Karpas-422 (cell line): Measurements from ENCODE around the gene EAF1. TPM values are rescaled to one million over a fixed set of nuclear protein-coding genes. Genes with fewer than 3 reads are reported as not detected.
"Not testable (repeated sequence)": the region's sequence is repeated elsewhere in the genome, so short reads cannot be mapped to it uniquely, and the experiment has no call there.

ENCODE experiments used
- DNase-seq: peaks from one replicate; pipeline ENCODE4 v3.0.0-alpha.2; 2015
- H2AFZ ChIP-seq: fragments of 200-600 bp; sonication (generic); 2 replicates; pipeline ENCODE4 v1.6.1; 2014; ENCODE audit warnings: antibody characterized with exemption, low read length, mixed read lengths
- H3K27ac ChIP-seq: fragments of 200-600 bp; sonication (generic); 2 replicates; pipeline ENCODE4 v1.5.1; 2014; ENCODE audit warnings: mild to moderate bottlenecking, low read length, moderate library complexity
- H3K27me3 ChIP-seq: fragments of 200-600 bp; sonication (generic); 2 replicates; pipeline ENCODE4 v1.6.1; 2014; ENCODE audit warnings: low read length, mixed read lengths
- H3K36me3 ChIP-seq: fragments of 200-600 bp; sonication (generic); 2 replicates; pipeline ENCODE4 v1.6.1; 2014; ENCODE audit warnings: low read length, mixed read lengths; ENCODE audit not compliant: insufficient read depth
- H3K4me1 ChIP-seq: fragments of 200-600 bp; sonication (generic); 2 replicates; pipeline ENCODE4 v1.6.1; 2014; ENCODE audit warnings: mild to moderate bottlenecking, low read length, mixed read lengths
- H3K4me2 ChIP-seq: fragments of 200-600 bp; sonication (generic); 2 replicates; pipeline ENCODE4 v1.6.1; 2014; ENCODE audit warnings: low read length, low read depth, mild to moderate bottlenecking; ENCODE audit not compliant: poor library complexity, severe bottlenecking
- H3K4me3 ChIP-seq: fragments of 200-600 bp; sonication (generic); 2 replicates; pipeline ENCODE4 v1.5.1; 2014; ENCODE audit warnings: mild to moderate bottlenecking, antibody characterized with exemption, low read length, mixed read lengths
- H3K79me2 ChIP-seq: fragments of 200-600 bp; sonication (generic); 2 replicates; pipeline ENCODE4 v1.6.1; 2014; ENCODE audit warnings: mild to moderate bottlenecking, low read length, mixed read lengths
- H3K9ac ChIP-seq: fragments of 200-600 bp; sonication (generic); 2 replicates; pipeline ENCODE4 v1.6.0; 2014; ENCODE audit warnings: low read length
- H3K9me2 ChIP-seq: fragments of 200-600 bp; sonication (generic), shearing (Covaris generic); replicated peaks from 2 replicates; pipeline ENCODE4 v1.6.0; 2014; ENCODE audit warnings: mild to moderate bottlenecking, low read length, moderate library complexity; ENCODE audit not compliant: insufficient read depth
- H3K9me3 ChIP-seq: fragments of 300-700, 200-600 bp; sonication (generic); 2 replicates; pipeline ENCODE4 v1.6.1; 2014; ENCODE audit warnings: low read length, mixed read lengths
- H4K20me1 ChIP-seq: fragments of 200-600 bp; sonication (generic); 2 replicates; pipeline ENCODE4 v1.6.1; 2014; ENCODE audit warnings: mild to moderate bottlenecking, antibody characterized with exemption, low read length, low read depth; ENCODE audit not compliant: insufficient read depth
- total RNA-seq: library from RNA; depleted of rRNA; stranded (reverse); fragments of >200 nt; shearing (Covaris generic); gene quantifications from 2 replicates; pipeline ENCODE4 v1.2.3, GENCODE V29; 2014; ENCODE audit warnings: low replicate concordance

EAF1 gene
- total RNA-seq, 1 experiment from 2014 or later, result 29.2 TPM

- Histone ChIP-seq H3K4me1 (no peaks in the 10 kb centered on the region), H3K36me3 (peaks cover 17% of the 10 kb centered on the region; the same call in 1 of the 2 replicates), H3K9me3 (no peaks in the 10 kb centered on the region), H4K20me1 (0 out of 2 replicates have a peak, but pooled peaks cover 4% of the 10 kb centered on the region), H3K27ac (no peak overlapping the region), H3K79me2 (no peaks in the 10 kb centered on the region), H3K9ac (no peak overlapping the region), H3K4me2 (no peak overlapping the region), H3K27me3 (no peaks in the 10 kb centered on the region), H2AFZ (no peak overlapping the region), H3K4me3 (no peak overlapping the region), H3K9me2 (no peaks in the 10 kb centered on the region)
- DNase-seq, result no peak
Measured at GRCh38 chr3:15409774-15410173, 17.6 kb upstream of the EAF1 start.

GRCh38 chr3:15410966-15411365 lies 16.4 kb upstream of the EAF1 start:
- not testable (repeated sequence) for H3K4me2 ChIP-seq, H3K9ac ChIP-seq, H3K79me2 ChIP-seq, H2AFZ ChIP-seq, H3K27me3 ChIP-seq, H3K4me1 ChIP-seq, H3K9me2 ChIP-seq, H3K27ac ChIP-seq, DNase-seq, H4K20me1 ChIP-seq, H3K4me3 ChIP-seq, H3K9me3 ChIP-seq
- H3K36me3 ChIP-seq, result peaks cover 25% of the 10 kb centered on the region; the same call in 1 of the 2 replicates

- Histone ChIP-seq H4K20me1 (0 out of 2 replicates have a peak, but pooled peaks cover 3% of the 10 kb centered on the region), H3K36me3 (peaks cover 23% of the 10 kb centered on the region), H3K27me3 (no peaks in the 10 kb centered on the region), H3K4me2 (no peak overlapping the region), H2AFZ (no peak overlapping the region), H3K27ac (no peak overlapping the region), H3K79me2 (peaks cover 51% of the 10 kb centered on the region), H3K9me3 (no peaks in the 10 kb centered on the region), H3K4me3 (no peak overlapping the region), H3K9me2 (no peaks in the 10 kb centered on the region), H3K4me1 (peaks cover 4% of the 10 kb centered on the region), H3K9ac (no peak overlapping the region)
- no peak for DNase-seq
Measured at GRCh38 chr3:15420871-15421270, 6.5 kb upstream of the EAF1 start.

DNA sequence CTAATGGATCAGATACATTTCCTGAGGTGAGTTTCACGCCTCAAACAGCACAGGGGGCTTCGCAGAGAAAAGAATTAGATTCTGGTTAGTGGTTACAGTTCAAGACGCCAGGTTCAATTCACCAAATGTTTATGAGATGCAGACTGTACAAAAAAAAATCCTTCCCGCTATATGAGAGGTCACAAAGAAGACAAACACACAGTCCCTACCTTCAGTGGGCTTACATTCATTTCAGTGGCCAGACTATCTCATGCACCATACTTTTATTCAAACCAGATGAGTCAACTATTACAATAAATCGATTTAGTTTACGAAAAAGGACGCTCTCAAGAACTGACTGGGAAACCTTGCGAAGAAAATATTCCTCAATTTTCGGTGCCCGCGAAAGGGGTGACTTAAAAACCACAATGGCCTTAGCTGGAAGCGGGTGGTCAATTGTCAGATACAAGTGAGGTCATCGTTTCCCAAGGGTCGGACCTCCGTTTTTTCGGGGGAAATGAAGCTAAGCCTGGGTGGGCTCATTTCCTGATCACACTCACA lies 749 bp upstream of the EAF1 start:
- peaks cover 12% of the 10 kb centered on the region for H4K20me1 ChIP-seq
- no peaks in the 10 kb centered on the region for H3K9me3 ChIP-seq
- H3K9me2 ChIP-seq, result no peaks in the 10 kb centered on the region; the same call in 1 of the 2 replicates
- H3K27ac ChIP-seq, result no peak overlapping the region
- peak overlapping the region; percentile 59; the same call in 1 of the 2 replicates for H2AFZ ChIP-seq
- H3K27me3 ChIP-seq, result no peaks in the 10 kb centered on the region
- H3K9ac ChIP-seq, result peak overlapping the region; percentile 92
- H3K4me1 ChIP-seq, result peaks cover 29% of the 10 kb centered on the region
- peak overlapping the region; percentile 77 for H3K4me2 ChIP-seq
- peaks cover 77% of the 10 kb centered on the region for H3K79me2 ChIP-seq
- H3K4me3 ChIP-seq, result peak overlapping the region; percentile 82
- peaks cover 17% of the 10 kb centered on the region for H3K36me3 ChIP-seq
- DNase-seq, result no peak

- peaks cover 82% of the 10 kb centered on the region for H3K79me2 ChIP-seq
- H3K4me1 ChIP-seq, result peaks cover 29% of the 10 kb centered on the region
- no peaks in the 10 kb centered on the region; the same call in 1 of the 2 replicates for H3K9me2 ChIP-seq
- H3K9me3 ChIP-seq, result no peaks in the 10 kb centered on the region
- H3K27me3 ChIP-seq, result no peaks in the 10 kb centered on the region
- peaks cover 12% of the 10 kb centered on the region for H4K20me1 ChIP-seq
- H3K4me3 ChIP-seq, result peak overlapping the region; percentile 82
- H3K36me3 ChIP-seq, result peaks cover 26% of the 10 kb centered on the region
- H3K9ac ChIP-seq, result peak overlapping the region; percentile 92
- H3K4me2 ChIP-seq, result peak overlapping the region; percentile 77
- no peak overlapping the region; the same call in 1 of the 2 replicates for H2AFZ ChIP-seq
- no peak for DNase-seq
- H3K27ac ChIP-seq, result peak overlapping the region; percentile 25; the same call in 1 of the 2 replicates
Measured at GRCh38 chr3:15427981-15428380, 583 bp downstream of the EAF1 start.

DNA sequence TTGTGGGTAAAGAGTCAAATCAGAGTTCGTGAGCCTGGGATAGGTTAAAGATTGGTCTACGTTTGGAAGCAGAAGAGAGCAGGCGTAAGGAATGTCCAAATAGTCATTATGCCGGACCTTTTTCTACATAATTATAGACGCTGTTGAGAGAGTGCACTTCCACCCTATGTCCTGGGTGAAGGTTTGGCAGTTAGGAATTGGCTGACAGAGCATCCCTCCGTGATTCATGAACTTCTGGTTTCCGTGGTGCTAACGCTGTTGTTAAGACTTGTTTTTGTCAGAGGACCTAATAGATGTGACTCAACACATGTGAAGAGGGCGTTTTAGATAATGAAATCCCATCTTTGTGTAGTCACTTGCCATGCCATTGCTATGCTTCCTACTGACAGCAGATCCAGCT lies 1.1 kb downstream of the EAF1 start:
- Histone ChIP-seq H3K9ac (peak overlapping the region; percentile 92), H3K4me2 (peak overlapping the region; percentile 77), H3K9me3 (no peaks in the 10 kb centered on the region), H3K27me3 (no peaks in the 10 kb centered on the region), H3K4me3 (peak overlapping the region; percentile 82), H3K36me3 (peaks cover 30% of the 10 kb centered on the region), H4K20me1 (peaks cover 12% of the 10 kb centered on the region), H3K4me1 (peaks cover 29% of the 10 kb centered on the region), H3K9me2 (no peaks in the 10 kb centered on the region; the same call in 1 of the 2 replicates), H2AFZ (no peak overlapping the region), H3K79me2 (peaks cover 86% of the 10 kb centered on the region), H3K27ac (no peak overlapping the region)
- DNase-seq, result peak; percentile 53

DNA sequence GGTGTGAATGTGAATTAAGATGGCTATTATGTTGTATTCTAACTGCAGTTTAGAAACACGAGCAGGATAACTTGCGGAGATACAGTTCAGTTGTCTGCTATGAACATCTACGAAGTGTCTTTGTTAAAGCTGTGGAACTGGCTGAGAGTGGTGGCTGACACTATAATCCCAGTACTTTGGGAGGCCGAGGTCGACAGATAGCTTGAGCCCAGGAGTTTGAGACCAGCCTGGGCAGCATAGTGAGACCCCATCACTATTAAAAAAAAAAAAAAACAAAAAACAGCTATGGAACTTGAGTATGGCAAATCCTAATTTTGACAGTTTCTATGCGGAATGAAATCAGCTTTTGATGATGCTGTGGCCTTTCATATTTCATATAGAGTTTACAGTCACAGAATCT lies 1.7 kb downstream of the EAF1 start:
- Histone ChIP-seq H3K79me2 (peaks cover 88% of the 10 kb centered on the region), H3K36me3 (peaks cover 33% of the 10 kb centered on the region), H3K4me3 (peak overlapping the region; percentile 82), H3K9ac (peak overlapping the region; percentile 92), H2AFZ (no peak overlapping the region), H3K9me2 (no peaks in the 10 kb centered on the region; the same call in 1 of the 2 replicates), H3K27me3 (no peaks in the 10 kb centered on the region), H3K9me3 (no peaks in the 10 kb centered on the region), H3K4me2 (peak overlapping the region; percentile 77), H3K27ac (no peak overlapping the region), H3K4me1 (peaks cover 29% of the 10 kb centered on the region), H4K20me1 (peaks cover 12% of the 10 kb centered on the region)
- DNase-seq, result no peak

GRCh38 chr3:15430624-15431023 lies 3.2 kb downstream of the EAF1 start:
- H3K79me2 ChIP-seq, result peaks cover 75% of the 10 kb centered on the region
- no peak overlapping the region for H3K4me3 ChIP-seq
- no peaks in the 10 kb centered on the region for H3K9me3 ChIP-seq
- H2AFZ ChIP-seq, result no peak overlapping the region
- peaks cover 36% of the 10 kb centered on the region; the same call in 1 of the 2 replicates for H3K36me3 ChIP-seq
- no peaks in the 10 kb centered on the region; the same call in 1 of the 2 replicates for H3K9me2 ChIP-seq
- no peak for DNase-seq
- H3K9ac ChIP-seq, result no peak overlapping the region
- no peak overlapping the region for H3K4me2 ChIP-seq
- peaks cover 12% of the 10 kb centered on the region for H4K20me1 ChIP-seq
- H3K4me1 ChIP-seq, result peaks cover 28% of the 10 kb centered on the region
- no peaks in the 10 kb centered on the region for H3K27me3 ChIP-seq
- no peak overlapping the region for H3K27ac ChIP-seq
